ENCODE measurements around the gene SPPL3.

DNA sequence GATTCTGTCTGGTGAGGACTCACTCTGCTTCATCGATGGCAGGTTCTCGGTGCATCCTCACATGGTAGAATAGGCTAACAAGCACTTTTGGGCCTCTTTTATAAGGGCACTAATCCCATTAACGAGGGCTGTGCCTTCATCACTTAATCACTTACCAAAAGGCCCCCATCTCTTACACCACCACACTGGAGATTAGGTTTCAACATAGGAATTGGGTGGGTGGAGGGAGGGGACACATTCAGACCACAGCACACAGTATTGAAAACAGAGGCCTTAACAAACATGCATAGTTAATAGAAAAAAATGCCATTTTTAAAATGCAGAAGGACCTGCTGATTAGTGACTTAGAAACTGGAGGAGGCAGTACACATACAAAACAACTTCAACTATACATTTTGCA, 61.6 kb downstream of the SPPL3 start:
- no peak for TF ChIP-seq POLR2AphosphoS5 (IDR thresholded peaks at IDR 0.05; ENCODE audit: insufficient read depth in 1 of 2, low read depth in 1 of 2)
- TF ChIP-seq, protein P1, sequence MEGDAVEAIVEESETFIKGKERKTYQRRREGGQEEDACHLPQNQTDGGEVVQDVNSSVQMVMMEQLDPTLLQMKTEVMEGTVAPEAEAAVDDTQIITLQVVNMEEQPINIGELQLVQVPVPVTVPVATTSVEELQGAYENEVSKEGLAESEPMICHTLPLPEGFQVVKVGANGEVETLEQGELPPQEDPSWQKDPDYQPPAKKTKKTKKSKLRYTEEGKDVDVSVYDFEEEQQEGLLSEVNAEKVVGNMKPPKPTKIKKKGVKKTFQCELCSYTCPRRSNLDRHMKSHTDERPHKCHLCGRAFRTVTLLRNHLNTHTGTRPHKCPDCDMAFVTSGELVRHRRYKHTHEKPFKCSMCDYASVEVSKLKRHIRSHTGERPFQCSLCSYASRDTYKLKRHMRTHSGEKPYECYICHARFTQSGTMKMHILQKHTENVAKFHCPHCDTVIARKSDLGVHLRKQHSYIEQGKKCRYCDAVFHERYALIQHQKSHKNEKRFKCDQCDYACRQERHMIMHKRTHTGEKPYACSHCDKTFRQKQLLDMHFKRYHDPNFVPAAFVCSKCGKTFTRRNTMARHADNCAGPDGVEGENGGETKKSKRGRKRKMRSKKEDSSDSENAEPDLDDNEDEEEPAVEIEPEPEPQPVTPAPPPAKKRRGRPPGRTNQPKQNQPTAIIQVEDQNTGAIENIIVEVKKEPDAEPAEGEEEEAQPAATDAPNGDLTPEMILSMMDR (IDR thresholded peaks at IDR 0.05), result no peak
- TF ChIP-seq POLR2A (IDR thresholded peaks at IDR 0.05), result no peak
